Chondrocyte (in vitro differentiated cells): ENCODE data around the gene TAF6. TPM values are rescaled to one million over a fixed set of nuclear protein-coding genes. Genes with fewer than 3 reads are reported as not detected.
A peak's percentile ranks its signal among the peaks of the same experiment; 100 is the strongest.
"Not testable (repeated sequence)": the region's sequence is repeated elsewhere in the genome, so short reads cannot be mapped to it uniquely, and the experiment has no call there.

Experiments used
- DNase-seq: peaks from one replicate; pipeline ENCODE4 v3.0.0; 2021; ENCODE audit warnings: mixed read lengths, low spot score
- H3K27ac Mint-ChIP-seq: one replicate; pipeline ENCODE4 v1.8.0; 2021; ENCODE audit warnings: mild to moderate bottlenecking, moderate library complexity, mixed read lengths; ENCODE audit not compliant: unreplicated experiment
- H3K27me3 Mint-ChIP-seq: 2 replicates; pipeline ENCODE4 v1.8.0; 2021; ENCODE audit warnings: low read depth, mixed read lengths
- H3K36me3 Mint-ChIP-seq: 2 replicates; pipeline ENCODE4 v1.8.0; 2021; ENCODE audit warnings: low read depth, mixed read lengths
- H3K4me1 Mint-ChIP-seq: 2 replicates; pipeline ENCODE4 v1.8.0; 2021; ENCODE audit warnings: low read depth, mild to moderate bottlenecking, mixed read lengths
- H3K4me3 Mint-ChIP-seq: one replicate; pipeline ENCODE4 v1.8.0; 2021; ENCODE audit warnings: mild to moderate bottlenecking, moderate library complexity, mixed read lengths; ENCODE audit not compliant: unreplicated experiment
- H3K9me3 Mint-ChIP-seq: 2 replicates; pipeline ENCODE4 v1.8.0; 2021; ENCODE audit warnings: low read depth, mixed read lengths
- total RNA-seq: library from RNA; stranded (reverse); gene quantifications from 3 replicates; pipeline ENCODE4 v1.2.1, GENCODE V29; 2021
- TF ChIP-seq, protein P1 (sequence below): fragments of 200-600 bp; sonication (generic); IDR thresholded peaks from 2 replicates; pipeline ENCODE4 v1.5.0; 2021; ENCODE audit warnings: antibody characterized with exemption, mild to moderate bottlenecking, moderate library complexity

The TAF6 gene
- total RNA-seq, 1 donor from 2014 or later = 54.9 TPM

DNA sequence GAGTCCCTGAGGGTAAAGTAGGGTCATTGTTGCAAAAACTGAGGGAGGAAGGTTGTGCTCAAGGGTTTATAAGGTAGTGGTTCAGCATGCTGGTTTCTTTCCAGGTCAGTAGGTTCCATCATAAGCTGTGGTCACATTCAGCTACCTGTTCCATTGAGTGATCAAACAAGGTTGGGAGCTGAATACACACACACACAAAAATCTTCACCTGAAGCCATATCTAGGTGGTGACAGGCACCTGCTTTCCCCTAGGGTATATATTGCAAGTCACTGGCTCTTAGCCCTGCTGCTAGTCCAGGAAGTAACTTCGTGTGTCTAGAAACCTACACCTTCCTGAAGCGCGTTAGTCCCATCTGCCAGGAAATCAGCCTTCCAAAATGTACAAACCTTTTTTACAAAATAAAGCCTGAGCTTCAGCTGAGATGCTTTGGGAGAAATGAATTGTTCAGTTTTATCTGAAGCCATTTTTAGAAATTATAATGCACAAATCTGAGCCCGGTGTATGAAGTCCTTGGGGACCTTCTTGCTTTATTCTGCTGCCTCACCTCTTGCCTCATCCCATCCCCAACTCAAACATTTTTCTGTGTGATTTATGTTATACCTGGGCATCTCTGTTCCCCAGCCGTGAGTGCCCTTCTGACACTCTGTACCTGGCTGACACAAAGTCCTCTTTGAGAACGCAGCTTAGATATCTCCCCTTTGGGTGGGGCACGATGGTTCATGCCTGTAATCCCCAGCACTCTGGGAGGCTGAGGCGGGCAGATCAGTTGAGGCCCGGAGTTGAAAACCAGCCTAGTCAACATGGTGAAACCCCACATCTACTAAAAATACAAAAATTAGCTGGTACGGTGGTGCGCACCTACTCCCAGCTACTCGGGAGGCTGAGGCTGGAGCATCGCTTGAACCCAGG is 18.9 kb upstream of the TAF6 start:
- no peaks in the 10 kb centered on the region for H3K27me3 Mint-ChIP-seq
- TF ChIP-seq, protein P1, sequence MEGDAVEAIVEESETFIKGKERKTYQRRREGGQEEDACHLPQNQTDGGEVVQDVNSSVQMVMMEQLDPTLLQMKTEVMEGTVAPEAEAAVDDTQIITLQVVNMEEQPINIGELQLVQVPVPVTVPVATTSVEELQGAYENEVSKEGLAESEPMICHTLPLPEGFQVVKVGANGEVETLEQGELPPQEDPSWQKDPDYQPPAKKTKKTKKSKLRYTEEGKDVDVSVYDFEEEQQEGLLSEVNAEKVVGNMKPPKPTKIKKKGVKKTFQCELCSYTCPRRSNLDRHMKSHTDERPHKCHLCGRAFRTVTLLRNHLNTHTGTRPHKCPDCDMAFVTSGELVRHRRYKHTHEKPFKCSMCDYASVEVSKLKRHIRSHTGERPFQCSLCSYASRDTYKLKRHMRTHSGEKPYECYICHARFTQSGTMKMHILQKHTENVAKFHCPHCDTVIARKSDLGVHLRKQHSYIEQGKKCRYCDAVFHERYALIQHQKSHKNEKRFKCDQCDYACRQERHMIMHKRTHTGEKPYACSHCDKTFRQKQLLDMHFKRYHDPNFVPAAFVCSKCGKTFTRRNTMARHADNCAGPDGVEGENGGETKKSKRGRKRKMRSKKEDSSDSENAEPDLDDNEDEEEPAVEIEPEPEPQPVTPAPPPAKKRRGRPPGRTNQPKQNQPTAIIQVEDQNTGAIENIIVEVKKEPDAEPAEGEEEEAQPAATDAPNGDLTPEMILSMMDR = no peak
- no peaks in the 10 kb centered on the region for H3K4me1 Mint-ChIP-seq
- H3K4me3 Mint-ChIP-seq = no peak overlapping the region
- H3K9me3 Mint-ChIP-seq = no peaks in the 10 kb centered on the region
- DNase-seq = no peak
- no peak overlapping the region for H3K27ac Mint-ChIP-seq
- no peaks in the 10 kb centered on the region for H3K36me3 Mint-ChIP-seq

DNA sequence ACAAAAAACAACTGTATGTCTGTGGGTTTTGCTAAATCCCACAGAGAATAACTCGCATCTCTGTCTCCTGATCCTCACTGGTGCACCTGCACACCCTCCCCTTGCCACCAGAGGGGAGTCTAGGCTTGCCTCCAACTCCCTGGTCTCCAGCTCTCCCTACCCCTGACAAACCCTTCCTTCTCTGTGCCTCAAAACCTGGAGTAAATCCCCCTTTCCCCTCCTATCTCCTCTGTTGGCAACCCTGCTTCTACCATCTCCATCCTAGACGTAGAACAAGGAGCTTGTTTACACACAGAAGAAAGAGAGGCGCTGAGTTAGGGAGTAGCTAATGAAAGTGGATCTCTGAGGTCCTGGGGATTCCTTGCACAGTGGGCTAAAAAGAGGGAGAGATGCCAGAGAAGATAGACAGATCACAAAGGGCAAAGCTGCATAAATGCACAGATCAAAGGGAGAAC is 13.6 kb upstream of the TAF6 start:
- Mint-ChIP-seq H3K36me3 (no peaks in the 10 kb centered on the region), H3K4me3 (no peak overlapping the region)
- no peak for DNase-seq

DNA sequence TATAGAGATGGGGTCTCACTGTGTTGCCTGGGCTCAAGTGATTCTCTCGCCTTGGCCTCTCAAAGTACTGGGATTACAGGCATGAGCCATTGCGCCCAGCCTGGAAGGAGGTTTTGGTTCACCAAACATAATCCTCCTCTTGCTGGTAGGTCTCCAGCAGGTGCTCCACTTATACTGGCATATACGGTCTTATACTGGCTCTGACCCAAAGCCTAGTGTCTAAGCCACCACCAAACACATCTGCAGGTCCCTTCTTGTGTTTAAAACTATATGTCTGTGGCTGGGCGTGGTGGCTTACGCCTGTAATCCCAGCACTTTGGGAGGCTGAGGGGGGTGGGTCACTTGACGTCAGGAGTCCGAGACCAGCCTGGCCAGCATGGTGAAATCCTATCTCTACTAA is 13.0 kb upstream of the TAF6 start:
- Mint-ChIP-seq H3K4me3 (no peak overlapping the region), H3K36me3 (no peaks in the 10 kb centered on the region), H3K27ac (no peak overlapping the region), H3K4me1 (peaks cover 10% of the 10 kb centered on the region), H3K9me3 (no peaks in the 10 kb centered on the region), H3K27me3 (no peaks in the 10 kb centered on the region)
- TF ChIP-seq, protein P1 = no peak
- DNase-seq = no peak

More for the DNA sequence above, 13.6 kb upstream of the TAF6 start:
- Mint-ChIP-seq H3K27me3 (no peaks in the 10 kb centered on the region), H3K9me3 (no peaks in the 10 kb centered on the region), H3K27ac (no peak overlapping the region), H3K4me1 (peaks cover 10% of the 10 kb centered on the region)
- TF ChIP-seq, protein P1 = peak; percentile 87

DNA sequence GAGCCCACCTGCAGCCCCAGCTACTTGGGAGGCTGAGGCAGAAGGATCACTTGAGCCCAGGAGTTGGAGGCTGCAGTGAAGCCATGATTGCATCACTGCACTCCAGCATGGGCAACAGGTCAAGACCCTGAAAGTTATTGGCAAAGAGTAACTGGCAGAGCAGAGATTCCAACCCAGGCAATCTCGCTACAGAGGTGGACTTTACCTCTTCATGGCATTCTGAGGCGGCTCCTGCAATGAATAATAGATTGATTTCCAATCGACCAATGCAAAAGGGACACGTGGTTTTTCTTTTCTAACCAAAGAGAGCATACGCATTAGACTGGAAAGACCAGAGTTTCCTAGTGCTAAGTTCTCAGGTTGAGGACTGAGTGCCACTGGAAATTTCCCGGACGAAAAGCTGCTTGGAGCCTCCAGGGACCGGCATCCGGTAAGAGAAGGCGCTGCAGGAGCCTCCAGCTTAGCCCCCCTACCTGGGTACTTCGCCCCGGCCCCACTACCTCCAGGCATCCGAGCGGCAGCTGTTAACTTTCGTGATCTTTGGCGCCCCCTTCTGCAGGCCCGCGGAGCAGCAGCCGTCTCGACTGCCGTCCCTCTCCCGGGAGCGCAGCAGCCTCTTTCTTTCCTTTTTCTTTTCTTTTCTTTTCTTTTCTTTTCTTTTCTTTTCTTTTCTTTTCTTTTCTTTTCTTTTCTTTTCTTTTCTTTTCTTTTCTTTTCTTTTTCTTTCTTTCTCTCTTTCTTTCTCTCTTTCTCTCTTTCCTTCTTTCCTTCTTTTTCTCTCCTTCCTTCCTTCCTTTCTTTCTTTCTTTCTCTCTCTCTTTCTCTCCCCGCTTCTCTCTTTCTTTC is 11.7 kb upstream of the TAF6 start:
- peaks cover 17% of the 10 kb centered on the region for H3K4me1 Mint-ChIP-seq
- no peaks in the 10 kb centered on the region for H3K9me3 Mint-ChIP-seq
- TF ChIP-seq, protein P1 = peak; percentile 92
- H3K27ac Mint-ChIP-seq = no peak overlapping the region
- no peaks in the 10 kb centered on the region for H3K36me3 Mint-ChIP-seq
- DNase-seq = no peak
- peak overlapping the region; percentile 4 for H3K4me3 Mint-ChIP-seq
- H3K27me3 Mint-ChIP-seq = no peaks in the 10 kb centered on the region

DNA sequence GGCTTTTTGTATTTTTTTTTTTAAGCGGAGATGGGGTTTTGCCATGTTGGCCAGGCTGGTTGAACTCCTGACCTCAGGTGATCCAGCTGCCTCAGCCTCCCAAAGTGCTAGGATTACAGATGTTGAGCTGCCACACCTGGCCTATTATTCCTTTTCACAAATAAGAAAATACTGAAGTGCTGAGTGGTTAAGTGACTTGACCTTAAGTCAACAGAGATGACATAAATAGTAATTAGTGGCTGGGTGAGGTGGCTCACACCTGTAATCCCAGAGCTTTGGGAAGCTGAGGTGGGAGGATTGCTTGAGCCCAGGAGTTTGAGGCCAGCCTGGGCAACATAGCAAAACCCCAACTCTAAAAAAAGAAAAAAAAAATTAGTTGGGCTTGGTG is 11.1 kb upstream of the TAF6 start:
- H3K27ac Mint-ChIP-seq, H3K27me3 Mint-ChIP-seq, H3K36me3 Mint-ChIP-seq, H3K4me3 Mint-ChIP-seq, H3K9me3 Mint-ChIP-seq, DNase-seq: not testable (repeated sequence)
- H3K4me1 Mint-ChIP-seq = peaks cover 21% of the 10 kb centered on the region
